ENCODE measurements around the gene SLC9B1.

Gene SLC9B1, protein sequence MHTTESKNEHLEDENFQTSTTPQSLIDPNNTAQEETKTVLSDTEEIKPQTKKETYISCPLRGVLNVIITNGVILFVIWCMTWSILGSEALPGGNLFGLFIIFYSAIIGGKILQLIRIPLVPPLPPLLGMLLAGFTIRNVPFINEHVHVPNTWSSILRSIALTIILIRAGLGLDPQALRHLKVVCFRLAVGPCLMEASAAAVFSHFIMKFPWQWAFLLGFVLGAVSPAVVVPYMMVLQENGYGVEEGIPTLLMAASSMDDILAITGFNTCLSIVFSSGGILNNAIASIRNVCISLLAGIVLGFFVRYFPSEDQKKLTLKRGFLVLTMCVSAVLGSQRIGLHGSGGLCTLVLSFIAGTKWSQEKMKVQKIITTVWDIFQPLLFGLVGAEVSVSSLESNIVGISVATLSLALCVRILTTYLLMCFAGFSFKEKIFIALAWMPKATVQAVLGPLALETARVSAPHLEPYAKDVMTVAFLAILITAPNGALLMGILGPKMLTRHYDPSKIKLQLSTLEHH

DNA sequence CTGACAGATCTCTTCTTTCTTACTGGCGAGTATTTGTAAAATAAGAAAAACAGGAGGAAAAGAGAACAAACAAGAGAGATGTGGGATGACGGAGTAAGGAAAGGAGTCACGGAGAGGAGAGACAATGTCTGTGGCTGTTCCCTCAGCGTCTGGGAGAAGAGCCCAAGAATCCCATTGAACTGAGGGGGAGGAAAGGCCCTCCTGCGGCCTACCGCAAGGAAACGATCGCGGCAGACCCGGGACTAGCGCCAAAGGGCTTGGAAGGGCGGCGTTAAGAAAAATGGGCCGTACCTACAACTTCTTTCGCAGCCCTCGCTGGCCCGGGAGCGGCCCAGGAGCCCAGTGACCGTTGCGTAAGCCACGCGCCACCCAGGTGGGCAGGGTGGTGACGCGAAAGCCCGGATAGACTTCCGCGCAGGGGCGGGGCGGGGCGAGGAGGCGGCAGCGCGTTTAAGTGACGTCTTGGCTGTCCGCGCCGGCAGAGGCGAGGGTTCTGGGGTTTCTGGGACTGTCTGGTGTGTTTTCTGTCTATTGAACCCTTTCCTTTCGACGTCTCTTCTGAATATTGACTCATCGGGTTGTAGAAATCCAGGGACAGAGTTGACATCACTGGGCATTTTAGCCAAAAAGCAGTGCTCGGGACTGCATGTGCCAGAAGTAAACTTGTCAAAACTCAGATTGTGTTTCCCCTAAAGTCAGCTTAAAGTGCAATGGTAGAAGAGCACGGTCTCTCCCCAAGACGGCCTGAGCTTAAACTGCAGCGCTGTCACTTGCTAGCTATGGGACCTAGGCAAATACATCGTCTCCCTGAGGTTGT is at the start of gene SLC9B1:
Gene SLC9B1 (minus strand): TSS at position 398 of the 817 bp plus-strand sequence. CDS start 27,994 bp downstream, outside the sequence.
- peak; percentile 98 for DNase-seq

DNA sequence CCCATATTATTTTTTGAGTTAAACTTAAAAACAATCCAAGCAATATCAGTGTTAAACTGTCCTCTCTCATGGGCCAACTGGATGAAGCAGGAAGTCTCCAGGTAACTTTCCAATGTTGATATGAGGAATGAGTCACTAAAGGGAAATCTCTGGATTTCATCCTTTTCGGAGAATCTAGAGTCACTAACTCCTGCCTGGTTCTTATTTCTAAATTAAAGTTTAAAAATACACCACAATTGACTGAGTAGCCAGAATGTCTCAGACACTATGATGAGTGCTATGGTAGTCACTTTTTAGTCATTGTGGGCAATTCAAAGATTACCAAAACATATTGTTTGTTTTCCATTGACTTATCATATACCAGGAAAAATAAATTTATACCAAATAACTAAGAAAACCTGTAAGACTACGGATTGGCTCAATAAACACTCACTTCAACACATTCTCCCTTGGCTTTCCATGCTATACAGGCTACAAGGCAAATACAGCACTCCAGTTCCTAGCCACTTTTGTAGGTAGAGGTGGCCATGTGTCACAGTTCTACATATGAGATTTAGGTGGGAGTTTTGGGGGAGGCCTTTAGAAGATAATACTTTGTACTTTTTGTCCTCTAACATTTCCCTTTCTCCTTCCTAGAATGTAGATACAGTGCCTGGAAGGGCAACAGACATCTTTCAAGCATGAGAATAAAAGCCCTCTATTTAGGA is 48.5 kb upstream of the SLC9B1 start:
- peak; percentile 16 for DNase-seq

DNA sequence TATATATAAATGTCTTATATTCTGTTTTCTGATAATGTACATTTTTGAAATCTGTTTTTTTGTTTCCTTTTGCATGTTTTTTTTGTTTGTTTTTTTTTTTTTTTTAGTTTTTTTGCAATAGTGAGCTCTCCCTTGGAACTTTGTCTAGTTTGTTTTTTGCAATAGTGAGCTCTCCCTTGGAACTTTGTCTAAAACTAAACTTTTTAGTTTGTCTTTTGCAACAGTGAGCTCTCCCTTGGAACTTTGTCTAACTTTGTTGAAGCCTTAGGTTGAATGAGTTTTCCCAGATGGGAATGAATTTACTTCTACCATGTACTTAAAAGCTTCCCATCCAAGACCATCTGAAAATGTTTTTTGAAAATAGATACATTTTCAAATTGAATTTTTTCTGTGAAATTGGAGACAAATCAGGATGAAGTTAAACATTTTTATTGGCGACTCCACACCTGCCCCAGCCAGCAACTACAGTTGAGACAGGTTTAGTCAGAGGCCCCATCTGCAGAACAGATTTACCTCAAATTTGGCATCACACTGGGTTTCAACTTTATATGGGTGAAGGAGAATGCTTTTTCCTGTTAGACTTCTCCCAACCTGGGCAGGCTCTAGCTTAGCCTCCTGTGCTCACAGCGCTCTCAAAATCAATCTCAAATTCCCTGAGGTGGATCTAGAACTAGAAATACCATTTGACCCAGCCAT is 41.1 kb upstream of the SLC9B1 start:
- DNase-seq, result no peak

DNA sequence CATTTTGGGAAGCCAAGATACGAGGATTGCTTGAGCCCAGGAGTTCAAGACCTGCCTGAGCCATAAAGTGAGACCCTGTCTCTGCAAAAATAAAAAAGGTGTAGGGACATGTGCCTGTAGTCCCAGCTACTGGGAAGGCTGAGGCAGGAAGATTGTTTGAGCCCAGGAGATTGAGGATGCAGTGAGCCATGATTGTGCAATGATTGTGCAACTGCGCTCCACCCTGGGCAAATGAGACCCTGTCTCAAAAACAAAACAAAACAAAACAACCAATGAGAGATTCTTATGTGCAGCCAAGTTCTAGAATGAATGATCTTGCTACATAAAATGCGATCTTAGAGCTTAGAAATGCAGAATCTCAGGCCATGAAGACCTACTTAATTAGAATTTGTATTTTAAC is 34.5 kb upstream of the SLC9B1 start:
- DNase-seq, result no peak

DNA sequence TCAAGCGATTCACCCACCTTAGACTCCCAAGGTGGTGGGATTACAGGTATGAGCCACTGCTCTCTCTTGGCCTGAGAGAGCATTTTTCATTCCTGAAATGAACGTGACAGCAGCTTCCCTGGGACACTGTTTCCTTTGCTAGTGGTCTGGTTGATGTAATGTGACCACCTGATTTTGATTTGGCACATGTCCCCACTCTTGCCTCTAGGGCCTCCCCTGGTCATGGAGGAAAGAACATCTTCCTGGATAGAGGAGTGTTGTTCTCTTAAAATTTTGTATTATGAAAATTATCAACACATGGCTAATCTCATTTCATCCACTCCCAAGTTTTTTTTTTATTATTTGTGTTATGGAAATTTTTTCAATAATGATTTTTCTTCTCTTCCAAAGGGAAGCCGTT is 33.3 kb upstream of the SLC9B1 start:
- no peak for DNase-seq

DNA sequence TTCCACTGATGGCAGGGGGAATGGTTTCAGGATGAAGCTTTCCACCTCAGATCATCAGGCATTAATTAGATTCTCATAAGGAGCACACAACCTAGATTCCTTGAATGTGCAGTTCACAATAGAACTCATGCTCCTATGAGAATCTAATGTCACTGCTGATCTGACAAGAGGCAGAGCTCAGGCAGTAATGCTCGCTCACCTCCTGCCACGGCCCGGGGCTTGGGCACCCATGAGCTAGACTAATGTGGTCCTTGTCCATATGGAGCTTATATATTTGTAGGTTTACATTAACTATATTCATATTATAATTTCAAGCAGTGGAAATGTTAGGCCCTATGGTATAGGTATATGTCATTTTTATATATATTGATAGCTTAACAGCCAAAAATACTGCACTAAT is 32.6 kb upstream of the SLC9B1 start:
- DNase-seq, result no peak

DNA sequence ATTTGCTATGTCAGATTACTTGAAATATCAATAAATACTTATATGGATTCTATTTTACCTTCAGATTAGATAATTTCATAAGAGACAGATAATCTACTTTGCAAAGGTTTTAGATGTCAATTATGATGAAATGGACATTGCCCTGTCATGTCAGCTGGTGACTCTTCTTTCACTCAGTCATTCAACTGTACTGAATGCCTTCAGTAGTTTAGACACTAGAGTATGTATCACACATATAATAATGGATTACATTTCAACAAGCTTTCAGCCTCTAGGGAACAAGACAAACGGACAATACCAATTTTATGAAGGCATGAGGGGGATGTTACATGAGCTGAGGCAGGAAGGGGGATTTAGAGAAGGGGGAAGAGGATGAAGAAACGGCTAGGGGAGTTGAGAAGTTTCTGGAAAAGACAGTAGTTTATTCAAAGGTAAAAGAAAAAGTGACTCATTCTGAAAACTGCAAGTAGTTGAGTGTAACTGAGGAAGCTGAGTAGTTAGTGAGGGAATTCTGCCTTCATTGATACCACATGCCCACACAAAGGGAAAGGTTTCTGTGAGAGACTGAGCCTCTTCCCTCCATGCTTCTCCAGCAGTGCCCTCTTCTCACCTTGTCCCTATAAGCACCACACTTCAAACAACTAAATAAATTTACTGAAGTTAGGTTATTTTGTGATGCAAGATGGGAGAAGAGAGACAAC is 31.4 kb upstream of the SLC9B1 start:
- DNase-seq, result peak; percentile 12

DNA sequence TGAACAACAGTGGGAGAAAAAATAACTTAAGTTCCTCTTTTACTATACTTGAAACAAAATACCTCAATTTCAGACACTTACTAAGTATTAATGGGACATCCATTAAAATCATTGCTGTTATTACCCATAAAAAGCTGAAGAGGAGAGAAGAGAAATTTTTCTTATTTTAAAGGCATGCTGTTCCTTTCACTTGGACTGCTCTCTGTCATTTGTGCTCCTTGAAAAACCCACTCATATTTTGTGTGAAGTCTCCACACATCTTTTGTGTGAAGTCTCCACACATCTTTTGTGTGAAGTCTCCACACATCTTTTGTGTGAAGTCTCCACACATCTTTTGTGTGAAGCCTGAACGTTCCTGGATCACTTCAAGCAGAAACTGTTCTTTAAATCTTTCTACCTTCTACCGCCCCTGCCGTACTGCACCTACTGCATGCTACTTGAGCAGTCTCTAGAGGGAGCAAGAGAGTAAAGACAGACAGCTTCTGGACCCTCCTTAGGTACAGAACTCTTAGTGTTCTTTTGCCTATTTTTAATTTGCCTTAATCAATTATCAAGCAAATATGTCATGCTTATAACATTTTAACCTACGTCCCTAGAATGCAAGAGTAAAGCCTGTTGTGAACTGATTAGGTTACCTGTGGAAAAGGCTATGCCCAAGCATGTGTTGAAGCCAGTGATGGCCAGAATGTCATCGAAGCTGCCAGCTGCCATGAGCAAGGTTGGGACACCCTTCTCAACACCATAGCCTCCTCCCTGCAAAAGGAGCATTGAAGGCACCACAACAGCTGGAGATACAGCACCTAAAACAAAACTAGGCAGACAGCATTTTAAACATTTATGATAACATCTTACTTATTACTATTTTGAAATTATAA is 27.1 kb upstream of the SLC9B1 start:
- DNase-seq, result peak; percentile 41

DNA sequence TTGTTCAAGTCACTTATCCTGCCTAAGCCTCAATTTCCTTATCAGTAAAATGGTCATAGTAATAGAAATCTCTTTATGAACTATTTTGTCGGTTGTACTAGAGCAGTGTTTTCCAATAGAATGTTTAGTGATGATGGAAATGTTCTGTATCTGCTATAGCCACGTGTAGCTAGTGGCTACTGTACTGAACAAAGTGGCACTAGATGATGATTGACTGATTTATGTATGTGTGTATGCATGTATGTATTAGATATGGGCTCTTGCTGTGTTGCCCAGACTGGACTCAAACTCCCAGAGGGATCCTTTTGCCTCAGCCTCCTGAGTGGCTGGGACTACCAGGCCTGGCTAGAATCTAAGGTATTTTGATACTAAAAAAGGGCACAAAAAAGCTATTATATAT is 24.7 kb upstream of the SLC9B1 start:
- no peak for DNase-seq

DNA sequence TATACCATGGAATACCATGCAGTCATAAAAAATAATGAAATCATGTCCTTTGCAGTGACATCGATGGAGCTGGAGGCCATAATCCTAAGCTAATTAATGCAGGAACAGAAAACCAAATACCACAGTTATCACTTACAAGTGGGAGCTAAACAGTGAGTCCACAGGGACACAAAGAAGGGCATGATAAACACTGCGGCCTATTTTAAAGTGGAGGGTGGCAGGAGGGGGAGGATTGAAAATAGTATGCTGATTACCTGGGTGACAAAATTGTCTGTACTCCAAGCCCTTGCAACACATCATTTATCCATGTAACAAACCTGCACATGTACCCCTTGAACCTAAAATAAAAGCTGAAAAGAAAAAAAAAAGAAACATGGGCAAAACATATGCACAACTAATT is 16.7 kb upstream of the SLC9B1 start:
- no peak for DNase-seq

DNA sequence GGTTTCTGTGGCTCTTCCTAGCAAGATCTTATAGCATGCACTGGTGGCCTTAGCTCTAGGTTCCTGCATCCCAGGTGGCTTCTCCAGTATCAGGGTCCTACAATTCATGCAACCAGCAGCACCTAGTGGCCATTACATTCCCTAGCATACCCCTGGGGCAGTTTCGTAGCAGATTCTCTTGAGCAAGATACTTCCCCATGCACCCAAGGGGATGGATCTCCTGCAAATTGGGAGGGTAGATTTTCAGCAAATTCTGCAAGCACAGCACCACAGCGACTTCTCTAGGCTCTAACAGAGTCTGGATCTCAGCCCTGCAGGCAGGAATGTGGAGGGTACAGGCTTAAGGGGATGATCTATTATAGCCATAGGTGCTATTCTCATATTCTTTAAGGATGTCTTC is 13.1 kb upstream of the SLC9B1 start:
- peak; percentile 18 for DNase-seq

DNA sequence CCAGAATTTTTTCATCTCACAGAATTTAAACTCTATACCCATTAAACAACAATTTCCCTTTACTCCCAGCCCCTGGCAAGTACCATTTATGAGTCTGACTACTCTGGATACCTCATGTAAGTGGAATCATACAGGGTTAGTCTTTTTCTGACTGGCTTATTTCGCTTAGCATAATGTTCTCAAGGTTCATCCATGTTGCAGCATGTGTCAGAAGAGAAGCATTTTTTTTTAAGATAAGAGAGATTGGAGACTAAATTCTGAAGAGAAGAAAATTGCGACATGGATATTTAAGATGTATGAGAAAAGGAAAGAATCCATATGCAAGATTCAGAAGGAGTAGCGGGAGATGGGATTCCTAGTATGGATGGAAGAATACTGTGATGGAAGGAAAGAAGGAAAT is 11.3 kb upstream of the SLC9B1 start:
- DNase-seq, result no peak

DNA sequence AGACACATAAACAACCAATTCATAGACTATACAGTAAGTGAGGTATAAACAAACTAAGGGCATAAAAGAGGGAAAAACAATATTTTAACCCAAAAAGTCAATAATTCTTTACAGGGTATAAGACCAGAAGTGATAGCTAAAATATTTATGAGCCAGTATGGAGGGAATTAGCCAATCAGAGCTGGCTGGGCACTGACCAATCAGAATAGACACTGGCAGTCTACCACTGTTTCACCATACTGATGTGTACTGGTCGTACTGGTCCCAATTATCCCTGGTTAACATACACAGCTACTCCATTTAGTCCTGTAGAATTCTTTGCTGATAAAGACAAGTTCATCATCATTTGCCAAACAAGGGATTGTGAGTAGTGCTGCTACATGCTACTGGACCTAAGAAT is 9.8 kb upstream of the SLC9B1 start:
- no peak for DNase-seq

DNA sequence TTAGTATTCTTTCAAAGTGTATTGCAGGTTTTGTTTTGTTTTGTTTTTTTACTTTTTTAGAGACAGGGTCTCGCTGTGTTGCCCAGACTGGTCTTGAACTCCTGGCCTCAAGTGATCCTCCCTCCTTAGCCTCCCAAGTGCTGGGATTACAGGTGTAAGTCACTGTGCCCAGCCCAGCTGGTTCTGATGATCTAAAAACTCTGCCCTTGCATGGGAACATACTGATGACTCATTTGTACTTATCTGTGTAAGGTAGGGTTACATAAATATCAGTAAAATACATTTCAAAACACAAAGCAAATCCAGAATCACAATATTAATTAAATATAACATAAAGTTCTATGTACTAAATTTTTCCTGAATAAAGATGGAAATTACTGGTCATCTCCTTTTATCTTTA is 7.4 kb upstream of the SLC9B1 start:
- DNase-seq, result no peak

DNA sequence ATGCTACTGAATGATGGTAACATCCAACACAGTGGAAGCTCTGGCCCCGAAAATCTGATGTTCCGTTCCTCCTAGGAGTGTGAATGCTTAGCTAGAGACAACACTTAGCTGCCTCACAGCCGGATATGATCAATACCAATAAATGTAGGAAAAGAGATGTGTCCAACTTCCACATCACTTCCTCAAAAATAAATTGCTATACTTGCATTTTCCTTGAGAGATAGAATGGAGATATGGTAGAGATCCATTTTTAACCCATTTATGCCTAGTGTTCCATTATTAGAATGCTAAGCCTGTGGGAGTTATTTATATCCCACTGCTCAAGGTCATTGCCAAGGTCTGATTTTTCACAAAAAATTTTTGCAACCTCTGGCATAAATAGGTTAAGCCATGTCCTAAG is 5.5 kb upstream of the SLC9B1 start:
- DNase-seq, result no peak

DNA sequence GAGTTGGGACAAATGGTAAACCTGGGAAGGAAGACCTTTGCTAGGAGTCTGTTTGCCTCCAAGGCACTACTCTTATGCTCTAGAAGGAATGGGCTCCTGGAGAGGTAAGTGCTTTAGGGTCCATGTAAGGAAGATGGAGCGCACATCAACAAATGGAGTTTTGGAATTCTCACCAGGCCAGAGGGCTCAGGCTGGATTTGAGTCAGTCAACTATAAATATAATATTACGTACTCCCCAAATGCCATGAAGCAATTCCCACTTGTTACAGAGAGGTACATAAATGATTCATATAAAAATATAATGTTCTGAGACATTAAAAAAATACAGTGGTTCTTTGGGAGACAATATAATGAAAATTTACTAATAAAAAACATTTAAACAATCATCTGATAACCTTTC is 1.6 kb upstream of the SLC9B1 start:
- DNase-seq, result no peak

DNA sequence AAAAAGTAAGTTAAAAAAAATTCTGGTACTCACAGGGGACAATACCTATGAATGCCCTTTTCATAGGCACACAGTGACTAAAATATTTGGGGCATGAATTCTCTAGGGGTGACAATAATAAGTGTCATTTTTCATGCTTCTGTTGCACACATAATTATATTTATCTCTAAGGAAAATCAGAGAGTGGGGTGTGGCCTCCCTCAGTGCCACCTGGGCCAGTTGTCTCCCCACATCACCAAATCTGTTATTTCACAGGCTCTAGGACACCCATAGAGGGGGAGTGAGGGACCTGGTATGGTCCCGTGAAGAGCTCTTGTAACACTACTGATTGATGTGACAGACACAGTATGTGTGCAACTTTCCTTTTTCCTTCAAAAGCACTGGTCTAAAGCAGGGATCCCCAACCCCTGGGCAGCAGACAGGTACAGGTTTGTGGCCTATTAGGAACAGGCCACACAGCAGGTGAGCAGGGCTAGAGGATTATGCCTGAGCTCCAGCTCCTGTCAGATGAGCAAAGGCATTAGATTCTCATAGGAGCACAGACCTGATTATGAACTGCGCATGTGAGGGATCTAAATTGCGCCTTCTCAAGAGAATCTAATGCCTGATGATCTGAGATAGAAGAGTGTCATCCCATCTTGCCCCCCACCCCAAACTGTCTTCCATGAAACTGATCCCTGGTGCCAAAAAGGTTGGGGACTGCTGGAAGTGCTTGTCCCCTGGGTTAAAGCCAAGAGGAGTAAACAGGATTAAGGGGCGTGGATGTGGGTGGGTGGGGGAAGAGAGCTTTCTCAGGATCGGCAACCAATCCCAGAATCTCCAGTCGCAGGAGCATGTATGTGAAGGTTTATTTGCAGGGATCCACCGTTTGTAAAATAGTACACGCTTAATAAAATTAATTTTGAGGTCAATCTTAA is 856 bp downstream of the SLC9B1 start:
- DNase-seq, result no peak

DNA sequence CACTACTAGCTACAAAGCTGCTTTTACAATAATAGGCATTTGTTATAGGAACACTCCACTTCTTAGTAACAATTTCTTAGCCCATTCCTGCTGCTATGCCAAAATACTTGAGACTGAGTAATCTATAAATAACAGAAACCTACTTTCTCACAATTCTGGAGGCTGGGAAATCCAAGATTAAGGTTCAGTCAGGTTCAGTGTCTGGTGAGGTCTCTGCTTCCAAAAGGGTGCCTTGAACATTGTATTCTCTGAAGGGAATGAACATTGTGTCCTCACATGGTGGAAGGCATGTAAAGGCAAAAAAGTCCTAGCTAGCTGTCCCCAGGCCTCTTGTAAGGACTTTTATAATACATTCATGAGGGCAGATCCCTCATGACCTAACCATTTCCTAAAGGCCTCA is 7.0 kb downstream of the SLC9B1 start:
- DNase-seq, result no peak

DNA sequence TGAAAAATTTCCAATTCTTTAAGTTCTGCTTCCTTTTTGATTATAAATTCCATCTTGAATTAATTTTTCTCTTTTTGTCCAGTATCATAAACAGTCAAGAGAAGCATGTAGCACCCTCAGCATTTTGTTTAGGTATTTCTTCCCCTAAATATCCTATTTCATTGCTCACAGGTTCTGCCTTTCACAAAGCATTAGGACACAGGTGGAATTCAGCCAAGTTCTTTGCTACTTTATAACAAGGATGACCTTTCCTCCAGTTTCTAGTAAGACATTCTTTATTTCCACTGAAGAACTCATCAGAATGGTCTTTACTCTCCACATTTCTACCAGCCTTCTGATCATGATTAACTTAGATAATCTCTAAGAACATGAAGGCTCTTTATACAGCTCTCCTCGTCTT is 7.4 kb downstream of the SLC9B1 start:
- peak; percentile 62 for DNase-seq

Measured in fibroblast of upper back skin (primary cell).